ENCODE measurements around the gene TTLL12.

The TTLL12 gene

GRCh38 chr22:43134553-43134952, 52.4 kb downstream of the TTLL12 start:
- H3K4me3 ChIP-seq (ENCODE audit: low read length): no peak overlapping the region
- no peak for TF ChIP-seq ZNF274 (IDR thresholded peaks at IDR 0.05; ENCODE audit: low read depth, low read length)

GRCh38 chr22:43133401-43133800, 53.5 kb downstream of the TTLL12 start:
- no peak overlapping the region for H3K4me3 ChIP-seq (ENCODE audit: low read length)
- TF ChIP-seq ZNF274 (IDR thresholded peaks at IDR 0.05; ENCODE audit: low read depth, low read length): no peak

- no peak for TF ChIP-seq ZNF274 (IDR thresholded peaks at IDR 0.05; ENCODE audit: low read depth, low read length)
- H3K4me3 ChIP-seq (ENCODE audit: low read length): no peak overlapping the region
Measured at GRCh38 chr22:43131773-43132501, 55.0 kb downstream of the TTLL12 start.

GRCh38 chr22:43129426-43130425, 57.2 kb downstream of the TTLL12 start:
- TF ChIP-seq ZNF274 (IDR thresholded peaks at IDR 0.05; ENCODE audit: low read depth, low read length): no peak
- H3K4me3 ChIP-seq (ENCODE audit: low read length): no peak overlapping the region

- TF ChIP-seq ZNF274 (IDR thresholded peaks at IDR 0.05; ENCODE audit: low read depth, low read length): no peak
- no peak overlapping the region for H3K4me3 ChIP-seq (ENCODE audit: low read length)
Measured at GRCh38 chr22:43128928-43129424, 58.0 kb downstream of the TTLL12 start.

GRCh38 chr22:43128116-43128515, 58.8 kb downstream of the TTLL12 start:
- no peak overlapping the region for H3K4me3 ChIP-seq (ENCODE audit: low read length)
- TF ChIP-seq ZNF274 (IDR thresholded peaks at IDR 0.05; ENCODE audit: low read depth, low read length): no peak

GRCh38 chr22:43127166-43127908, 59.6 kb downstream of the TTLL12 start:
- H3K4me3 ChIP-seq (ENCODE audit: low read length): no peak overlapping the region
- no peak for TF ChIP-seq ZNF274 (IDR thresholded peaks at IDR 0.05; ENCODE audit: low read depth, low read length)

- H3K4me3 ChIP-seq (ENCODE audit: low read length): no peak overlapping the region
Measured at GRCh38 chr22:43126501-43127165, 60.3 kb downstream of the TTLL12 start.

GRCh38 chr22:43118953-43119458, 67.9 kb downstream of the TTLL12 start:
- H3K4me3 ChIP-seq (ENCODE audit: low read length): no peak overlapping the region
- TF ChIP-seq ZNF274 (IDR thresholded peaks at IDR 0.05; ENCODE audit: low read depth, low read length): no peak

More at GRCh38 chr22:43126501-43127165, 60.3 kb downstream of the TTLL12 start:
- TF ChIP-seq ZNF274 (IDR thresholded peaks at IDR 0.05; ENCODE audit: low read depth, low read length): no peak

GRCh38 chr22:43118024-43118849, 68.7 kb downstream of the TTLL12 start:
- no peak overlapping the region for H3K4me3 ChIP-seq (ENCODE audit: low read length)
- TF ChIP-seq ZNF274 (IDR thresholded peaks at IDR 0.05; ENCODE audit: low read depth, low read length): no peak

- TF ChIP-seq ZNF274 (IDR thresholded peaks at IDR 0.05; ENCODE audit: low read depth, low read length): no peak
- H3K4me3 ChIP-seq (ENCODE audit: low read length): no peak overlapping the region
Measured at GRCh38 chr22:43116932-43117331, 70.0 kb downstream of the TTLL12 start.

Data from GM08714 (cell line).